GM12878 (cell line): ENCODE data around the gene SETBP1. TPM values are rescaled to one million over a fixed set of nuclear protein-coding genes. Genes with fewer than 3 reads are reported as not detected.

ENCODE experiments used
- ATAC-seq: fragments of 200-7000 bp; cut with Tn5 transposase; 3 replicates; pipeline ENCODE4 v1.9.1; 2020; ENCODE audit warnings: mild to moderate bottlenecking, moderate library complexity
- BruUV-seq: library from RNA; stranded (reverse); fragments of 400-500 nt; replicated peaks from 2 replicates; lab custom pipeline; 2021; lab: Mats Ljungman, UMichigan
- CTCF ChIA-PET: fragments of 300-600 bp; sonication (Branson Sonifier 250); formaldehyde crosslinking; extraction: SDS; loops from one replicate; lab custom pipeline; 2021; ENCODE audit warnings: inconsistent platforms; lab: Yijun Ruan, JAX
- POLR2A ChIA-PET: fragments of 350-600 bp; formaldehyde crosslinking; extraction: SDS; loops from one replicate; lab custom pipeline; 2021; ENCODE audit warnings: inconsistent platforms; lab: Charles Lee
- RAD21 ChIA-PET: fragments of 300-600 bp; sonication (Branson Sonifier 250); formaldehyde crosslinking; loops from one replicate; lab custom pipeline; 2023; ENCODE audit warnings: antibody characterized with exemption; ENCODE audit not compliant: unreplicated experiment; lab: Charles Lee
- SMC1A ChIA-PET: fragments of 300-600 bp; sonication (Branson Sonifier 250); formaldehyde crosslinking; loops from one replicate; lab custom pipeline; 2023; ENCODE audit not compliant: unreplicated experiment, uncharacterized antibody; lab: Charles Lee
- DNase-seq: peaks from one replicate; pipeline ENCODE4 v3.0.0-alpha.2; 2011; ENCODE audit warnings: low read depth, low spot score
- FAIRE-seq: peaks from 3 replicates; lab custom pipeline; 2011; peaks lifted over from hg19 to GRCh38; lab: Jason Lieb, UNC
- H2AFZ ChIP-seq: 2 replicates; pipeline ENCODE4 v1.6.0; 2011; ENCODE audit warnings: low read depth, low read length, control low read depth; ENCODE audit not compliant: control insufficient read depth
- H3K27ac ChIP-seq: 2 replicates; pipeline ENCODE4 v1.5.1; 2011; ENCODE audit warnings: control low read depth; ENCODE audit not compliant: control insufficient read depth, insufficient read depth
- H3K27me3 ChIP-seq, 2 experiments: replicated peaks in 1 of 2; 2 replicates each; pipeline versions ENCODE4 v1.6.0 to v1.6.1; 2011; ENCODE audit warnings: low read length in 1 of 2; ENCODE audit not compliant: control insufficient read depth in 2 of 2, insufficient read depth in 2 of 2
- H3K36me3 ChIP-seq, 2 experiments: 2 replicates each; pipeline ENCODE4 v1.5.1; 2011; ENCODE audit warnings: low read length in 1 of 2; ENCODE audit not compliant: control insufficient read depth in 2 of 2, insufficient read depth in 2 of 2
- H3K4me1 ChIP-seq: 2 replicates; pipeline ENCODE4 v1.6.1; 2011; ENCODE audit warnings: mild to moderate bottlenecking, low read length, moderate library complexity, mixed read lengths; ENCODE audit not compliant: control insufficient read depth, insufficient read depth
- H3K4me2 ChIP-seq: 2 replicates; pipeline ENCODE4 v1.6.0; 2011; ENCODE audit warnings: control low read depth; ENCODE audit not compliant: control insufficient read depth, insufficient read depth
- H3K4me3 ChIP-seq: fragments of 200-600 bp; sonication (generic); 2 replicates; pipeline ENCODE4 v1.5.1; 2016
- H3K79me2 ChIP-seq: 2 replicates; pipeline ENCODE4 v1.6.0; 2011; ENCODE audit warnings: low read length; ENCODE audit not compliant: control insufficient read depth, insufficient read depth
- H3K9ac ChIP-seq: 2 replicates; pipeline ENCODE4 v1.8.0; 2011; ENCODE audit warnings: low read length, control low read depth, mixed read lengths; ENCODE audit not compliant: control insufficient read depth, insufficient read depth
- H3K9me3 ChIP-seq: replicated peaks from 3 replicates; pipeline ENCODE4 v1.5.1; 2011; ENCODE audit warnings: mild to moderate bottlenecking, low read length; ENCODE audit not compliant: control insufficient read depth, insufficient read depth
- H4K20me1 ChIP-seq: 2 replicates; pipeline ENCODE4 v1.6.0; 2011; ENCODE audit not compliant: control insufficient read depth, insufficient read depth
- CHD2 ChIP-seq: IDR thresholded peaks from 2 replicates; pipeline ENCODE4 v1.6.1; 2011; ENCODE audit warnings: low read depth, low read length, improper control_type of control experiment, borderline replicate concordance
- CTCF ChIP-seq, 3 experiments: IDR thresholded peaks in 2 of 3; conservative IDR thresholded peaks in 1 of 3; 2 replicates each; pipeline ENCODE4 v1.5.1; 2011; ENCODE audit warnings: low read depth in 3 of 3, low read length in 3 of 3, mild to moderate bottlenecking in 3 of 3, control low read depth in 2 of 3, moderate library complexity in 2 of 3, inconsistent platforms in 1 of 3, mixed read lengths in 1 of 3; ENCODE audit not compliant: control insufficient read depth in 2 of 3, insufficient read depth in 1 of 3; ENCODE audit errors: extremely low read depth in 1 of 3
- EED ChIP-seq: sonication (generic); IDR thresholded peaks from 2 replicates; pipeline ENCODE4 v1.6.1; 2016; ENCODE audit warnings: antibody characterized with exemption, low read depth
- FOS ChIP-seq: IDR thresholded peaks from 3 replicates; pipeline ENCODE4 v1.6.1; 2011; ENCODE audit warnings: borderline replicate concordance; ENCODE audit not compliant: insufficient read length; ENCODE audit errors: extremely low read depth
- HDAC2 ChIP-seq: fragments of 200-600 bp; sonication (generic); IDR thresholded peaks from 2 replicates; pipeline ENCODE4 v1.6.1; 2017
- IKZF2 ChIP-seq, 2 experiments: fragments of 450-650 bp; IDR thresholded peaks; 2 replicates each; pipeline ENCODE4 v1.6.1; 2017; ENCODE audit warnings: mild to moderate bottlenecking in 2 of 2, moderate library complexity in 2 of 2
- IRF3 ChIP-seq: fragments of 450-650 bp; IDR thresholded peaks from 2 replicates; pipeline ENCODE4 v1.6.1; 2014; ENCODE audit warnings: mild to moderate bottlenecking
- IRF4 ChIP-seq: IDR thresholded peaks from 2 replicates; pipeline ENCODE4 v1.6.1; 2011; ENCODE audit warnings: low read depth, low read length
- KAT2A ChIP-seq: conservative IDR thresholded peaks from 2 replicates; pipeline ENCODE4 v1.6.1; 2011; ENCODE audit warnings: low read depth, low read length; ENCODE audit not compliant: control insufficient read depth
- MEF2B ChIP-seq: fragments of 450-650 bp; IDR thresholded peaks from 2 replicates; pipeline ENCODE4 v1.6.1; 2018; ENCODE audit warnings: mild to moderate bottlenecking, moderate library complexity; ENCODE audit not compliant: partially characterized antibody, poor library complexity, severe bottlenecking
- NR2C2 ChIP-seq: IDR thresholded peaks from 2 replicates; pipeline ENCODE4 v1.6.1; 2011; ENCODE audit warnings: borderline replicate concordance, low read depth; ENCODE audit not compliant: control insufficient read depth, insufficient read length
- NR2F1 ChIP-seq: fragments of 450-650 bp; conservative IDR thresholded peaks from 2 replicates; pipeline ENCODE4 v1.6.1; 2017; ENCODE audit warnings: mild to moderate bottlenecking
- PAX5 ChIP-seq: IDR thresholded peaks from 2 replicates; pipeline ENCODE4 v1.6.1; 2011; ENCODE audit warnings: low read depth, low read length, borderline replicate concordance
- PML ChIP-seq: IDR thresholded peaks from 2 replicates; pipeline ENCODE4 v1.6.1; 2012; ENCODE audit warnings: low read length, inconsistent platforms
- SIN3A ChIP-seq: IDR thresholded peaks from 2 replicates; pipeline ENCODE4 v1.6.1; 2012; ENCODE audit warnings: low read depth, low read length, improper control_type of control experiment
- STAT1 ChIP-seq: fragments of 450-650 bp; conservative IDR thresholded peaks from 2 replicates; pipeline ENCODE4 v1.6.1; 2014; ENCODE audit warnings: antibody characterized with exemption, mild to moderate bottlenecking
- STAT3 ChIP-seq: IDR thresholded peaks from 2 replicates; pipeline ENCODE4 v1.6.1; 2011; ENCODE audit warnings: low read depth, low read length, improper control_type of control experiment
- TCF12 ChIP-seq: IDR thresholded peaks from 2 replicates; pipeline ENCODE4 v1.6.1; 2011; ENCODE audit warnings: low read depth, mild to moderate bottlenecking, low read length
- USF2 ChIP-seq: IDR thresholded peaks from 2 replicates; pipeline ENCODE4 v1.6.1; 2011; ENCODE audit warnings: low read depth, low read length, improper control_type of control experiment, borderline replicate concordance
- WRNIP1 ChIP-seq: IDR thresholded peaks from 2 replicates; pipeline ENCODE4 v1.6.1; 2011; ENCODE audit warnings: low read depth, low read length, improper control_type of control experiment, borderline replicate concordance
- WGBS: methylation state at CpG from one replicate; pipeline ENCODE4 v1.1.6; 2016; ENCODE audit warnings: low lambda C conversion rate; ENCODE audit not compliant: insufficient replicate concordance, insufficient coverage; ENCODE audit errors: missing lambda C conversion rate; 5-methylcytosine and 5-hydroxymethylcytosine counted together
- in situ Hi-C: fragments of 300-500 bp; cut with MboI; formaldehyde crosslinking; loops from 9 replicates; pipeline ENCODE4 v1.14.3; 2018; ENCODE audit warnings: mixed read lengths
- intact Hi-C: fragments of 100-400 bp; cut with micrococcal nuclease; formaldehyde crosslinking; loops from one replicate; pipeline ENCODE4 v1.14.2; 2022; ENCODE audit not compliant: unreplicated experiment
- polyA plus RNA-seq, 11 experiments: library from polyadenylated mRNA; depleted of rRNA in 4 of 11; unstranded in 6 of 11; stranded (reverse) in 5 of 11; fragments of >200 nt; fragmentation: Nextera tagmentation in 4 of 11; fragmentation: Illumina TruSeq in 1 of 11; extraction: Ambion mirVana in 4 of 11; extraction: Trizol in 1 of 11; gene quantifications; 1 replicate in 1 of 11; 2 replicates in 10 of 11; pipeline versions ENCODE4 v1.2.1 to v1.2.3, GENCODE V29; 2011 to 2016; ENCODE audit warnings: inconsistent platforms in 2 of 11, missing spikeins in 2 of 11, low read depth in 1 of 11
- total RNA-seq, 4 experiments: library from RNA; depleted of rRNA in 3 of 4; stranded (reverse); fragments of >200 nt in 3 of 4; fragmentation: Illumina TruSeq in 1 of 4; extraction: Trizol in 1 of 4; gene quantifications; 2 replicates each; pipeline versions ENCODE4 v1.2.1 to v1.2.3, GENCODE V29; 2013 to 2021

The SETBP1 gene
- total and polyA plus RNA-seq, 10 of the 15 experiments (the other 5 are each of a cell fraction or from before 2014, with no cell fraction given), result 0.99 to 29.7 (median 8.3) TPM

- Histone ChIP-seq H3K4me2 (peak overlapping the region; percentile 82), H3K27me3 (no peaks in the 10 kb centered on the region), H3K36me3 (peaks cover 0 to 2% of the 10 kb centered on the region in 2 experiments; a peak in 1 of 4 replicates), H3K9me3 (no peaks in the 10 kb centered on the region), H3K4me1 (peaks cover 31% of the 10 kb centered on the region), H3K27ac (peak overlapping the region; percentile 43), H3K79me2 (peaks cover 2% of the 10 kb centered on the region; the same call in 1 of the 2 replicates), H2AFZ (no peak overlapping the region), H3K9ac (no peak overlapping the region; the same call in 1 of the 2 replicates), H3K4me3 (no peak overlapping the region), H4K20me1 (no peaks in the 10 kb centered on the region)
- DNase-seq, result peak; percentile 71
- intact Hi-C loops (no loop called here), in situ Hi-C loops (no loop called here)
- ChIA-PET SMC1A (interaction anchor here (0.7 to 22.0 kb wide), 11 partner anchors 9 to 90 kb away, joined by 3 to 216 read pairs (median 4); no protein-coding TSS in a partner anchor), POLR2A (interaction anchor here (0.7 to 1.6 kb wide), 6 partner anchors 10 to 88 kb away, joined by 3 to 6 read pairs (median 4); no protein-coding TSS in a partner anchor), RAD21 (interaction anchor here (0.7 to 2.4 kb wide), 13 partner anchors 13 to 457 kb away, joined by 3 to 11 read pairs (median 3); no protein-coding TSS in a partner anchor), CTCF (interaction anchor here (0.7 to 1.5 kb wide), 5 partner anchors 11 to 1141 kb away, joined by 3 to 7 read pairs (median 3); no protein-coding TSS in a partner anchor)
- peak; percentile 91 for ATAC-seq
- WGBS, result 9% methylated on average over 9 of the region's 9 CpGs
- peak; percentile 52 for FAIRE-seq
- BruUV-seq, result no TSS peak
- TF ChIP-seq USF2, result no peak
- TF ChIP-seq WRNIP1, result no peak
- TF ChIP-seq CTCF (IDR thresholded peaks at IDR 0.05 in 2 of 3, conservative IDR thresholded peaks at IDR 0.05 in 1 of 3; ENCODE audit: control insufficient read depth in 2 of 3, extremely low read depth in 1 of 3, insufficient read depth in 1 of 3, low read depth in 3 of 3, low read length in 3 of 3), result no peak
- no peak for TF ChIP-seq NR2C2
- no peak for TF ChIP-seq PML
- TF ChIP-seq IRF3, result no peak
- TF ChIP-seq STAT1, result no peak
- TF ChIP-seq STAT3, result no peak
- peak; percentile 49 for TF ChIP-seq MEF2B
- no peak for TF ChIP-seq PAX5
- TF ChIP-seq IRF4, result peak; percentile 98
- no peak for TF ChIP-seq HDAC2
- no peak for TF ChIP-seq FOS
- TF ChIP-seq IKZF2 (IDR thresholded peaks at IDR 0.05), result peak; percentile 91 to 94
- TF ChIP-seq NR2F1, result peak; percentile 89
- 0 out of 2 replicates have a peak, but pooled peaks have one; percentile 35 for TF ChIP-seq SIN3A
- TF ChIP-seq CHD2, result peak; percentile 37; the same call in 1 of the 2 replicates
- TF ChIP-seq KAT2A, result no peak
- TF ChIP-seq TCF12, result peak; percentile 87
- peak; percentile 92 for TF ChIP-seq EED
These were observed 28.8 kb downstream of the SETBP1 start for GRCh38 chr18:44709307-44710126.
